A549 treated with dexamethasone at 1 μM for 4 hours (cell line): ENCODE measurements around the gene SIK2. TPM values are rescaled to one million over a fixed set of nuclear protein-coding genes. Genes with fewer than 3 reads are reported as not detected.

Experiments used
- total RNA-seq: library from RNA; stranded (reverse); fragments of 200-300 nt; extraction: Qiagen RNA extraction; gene quantifications from 5 replicates; pipeline ENCODE4 v1.2.3, GENCODE V29; 2022

SIK2 gene
- total RNA-seq, result 7.5 to 10.1 TPM (median 8.6 TPM) in 5 replicates

DNA sequence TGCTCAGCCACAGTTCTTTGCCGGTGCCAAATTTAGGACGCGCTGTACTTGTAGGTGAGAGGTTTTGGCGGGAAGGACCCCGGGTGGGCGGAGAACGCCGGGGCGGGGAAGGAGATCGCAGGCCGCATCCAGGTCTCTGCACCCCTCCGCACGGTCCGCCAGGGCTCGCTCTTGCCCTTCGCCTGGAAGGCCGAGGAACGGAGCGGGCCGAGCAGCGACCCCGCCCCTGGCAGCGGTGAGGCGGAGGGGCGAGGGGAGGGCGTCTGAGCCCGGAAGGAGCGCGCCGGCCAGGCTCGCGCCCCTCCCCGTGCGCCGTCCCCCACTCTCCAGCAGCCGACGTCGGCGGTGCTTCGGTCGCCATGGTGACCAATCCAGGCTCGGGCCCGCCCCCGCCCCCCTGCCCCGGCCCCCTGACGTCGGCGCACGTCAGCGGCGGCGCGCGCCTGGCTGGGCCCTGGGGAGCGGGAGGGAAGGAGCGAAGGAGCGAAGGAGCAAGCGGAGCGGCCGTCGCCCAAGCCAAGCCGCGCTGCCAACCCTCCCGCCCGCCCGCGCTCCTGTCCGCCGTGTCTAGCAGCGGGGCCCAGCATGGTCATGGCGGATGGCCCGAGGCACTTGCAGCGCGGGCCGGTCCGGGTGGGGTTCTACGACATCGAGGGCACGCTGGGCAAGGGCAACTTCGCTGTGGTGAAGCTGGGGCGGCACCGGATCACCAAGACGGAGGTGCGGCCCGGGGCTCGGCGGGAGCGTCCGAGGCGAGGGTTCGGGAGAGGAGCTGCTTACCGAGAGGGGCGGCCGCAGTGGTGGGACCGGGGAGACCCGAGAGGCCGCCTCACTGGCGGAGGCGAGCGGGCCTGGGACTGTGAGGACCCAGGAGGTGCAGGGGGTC, at the start of gene SIK2:
Gene SIK2, plus strand, starts transcription at position 471 of the 886 bp plus-strand sequence. Its CDS starts 115 bp downstream, at position 586.

GRCh38 chr11:111765984-111766833, 164.0 kb downstream of the SIK2 start, which contains the start of gene PPP2R1B:
TSS of gene PPP2R1B (minus strand) at chr11:111766389. CDS start at chr11:111766361, 28 bp downstream.

Other genes starting within 250 kb of the SIK2 start
- 0.04 to 0.31 TPM in 2 of 5 replicates, not detected in the others for gene POU2AF1, start 223.2 kb upstream of the SIK2 start, total RNA-seq
- gene BTG4, start 90.1 kb upstream of the SIK2 start, total RNA-seq, result 0.13 to 0.18 TPM (median 0.17 TPM) in 3 of 5 replicates, not detected in the others
- gene HOATZ, start 87.7 kb upstream of the SIK2 start, total RNA-seq, result not detected in 5 replicates
- 3.5 to 4.6 TPM (median 3.6 TPM) in 5 replicates for gene LAYN, start 61.7 kb upstream of the SIK2 start, total RNA-seq
- gene PPP2R1B, start 163.9 kb downstream of the SIK2 start, total RNA-seq, result 16.2 to 22.0 TPM (median 19.2 TPM) in 5 replicates